ENCODE measurements around the gene STARD7. TPM values are rescaled to one million over a fixed set of nuclear protein-coding genes. Genes with fewer than 3 reads are reported as not detected.
A peak's percentile ranks its signal among the peaks of the same experiment; 100 is the strongest.

Gene STARD7
- total and polyA plus RNA-seq, 10 of the 15 experiments (the other 5 are each of a cell fraction or from before 2014, with no cell fraction given), result 85.4 to 237 (median 153) TPM

GRCh38 chr2:96156011-96156820, 52.4 kb downstream of the STARD7 start (continued):
- TF ChIP-seq IRF3 (IDR thresholded peaks at IDR 0.05) (no peak), CHD2 (IDR thresholded peaks at IDR 0.05; ENCODE audit: borderline replicate concordance, low read depth, low read length) (no peak), EZH2 (IDR thresholded peaks at IDR 0.05; ENCODE audit: borderline replicate concordance, control insufficient read depth, low read depth, low read length) (no peak), BCLAF1 (IDR thresholded peaks at IDR 0.05) (no peak), BHLHE40 (IDR thresholded peaks at IDR 0.05; ENCODE audit: borderline replicate concordance in 1 of 2, low read depth in 2 of 2, low read length in 1 of 2) (peak; percentile 64 to 71), RELA (IDR thresholded peaks at IDR 0.05; ENCODE audit: borderline replicate concordance, partially characterized antibody) (peak; percentile 0), NR2C2 (IDR thresholded peaks at IDR 0.05; ENCODE audit: borderline replicate concordance, control insufficient read depth, insufficient read length, low read depth) (no peak), CBFB (IDR thresholded peaks at IDR 0.05; ENCODE audit: low read depth) (peak; percentile 27; the same call in 1 of the 2 replicates), CBX3 (IDR thresholded peaks at IDR 0.05; ENCODE audit: borderline replicate concordance, low read depth) (no peak), TARDBP (IDR thresholded peaks at IDR 0.05; ENCODE audit: borderline replicate concordance) (no peak), SKIL (IDR thresholded peaks at IDR 0.05; ENCODE audit: low read depth, poor library complexity, severe bottlenecking) (no peak), ETV6 (conservative IDR thresholded peaks at IDR 0.05 in 1 of 2, IDR thresholded peaks at IDR 0.05 in 1 of 2; ENCODE audit: borderline replicate concordance in 1 of 2, low read depth in 1 of 2) (no peak), ATF7 (IDR thresholded peaks at IDR 0.05; ENCODE audit: low read depth) (no peak), SMAD5 (IDR thresholded peaks at IDR 0.05; ENCODE audit: low read depth) (no peak), TCF12 (IDR thresholded peaks at IDR 0.05; ENCODE audit: low read depth, low read length) (peak; percentile 17; the same call in 1 of the 2 replicates), PAX5 (IDR thresholded peaks at IDR 0.05; ENCODE audit: borderline replicate concordance, low read depth, low read length) (no peak), EP300 (IDR thresholded peaks at IDR 0.05; ENCODE audit: borderline replicate concordance in 1 of 2, control insufficient read depth in 1 of 2, low read depth in 2 of 2, low read length in 2 of 2) (peak in 1 of 2 experiments; percentile 49; a peak in 1 of 4 replicates), PML (IDR thresholded peaks at IDR 0.05; ENCODE audit: low read length) (no peak), SUPT20H (IDR thresholded peaks at IDR 0.05; ENCODE audit: borderline replicate concordance, control insufficient read depth, low read depth, low read length) (no peak), RUNX3 (IDR thresholded peaks at IDR 0.05; ENCODE audit: low read length) (no peak), FOS (IDR thresholded peaks at IDR 0.05; ENCODE audit: borderline replicate concordance, extremely low read depth, insufficient read length) (no peak)

All from GM12878 (cell line).